HG03442 (cell line): ENCODE measurements around the gene RSRC1.
A peak's percentile ranks its signal among the peaks of the same experiment; 100 is the strongest.

Source experiments
- ATAC-seq: cut with Tn5 transposase; IDR thresholded peaks from one replicate; pipeline ENCODE4 v1.9.1; 2021; ENCODE audit warnings: mild to moderate bottlenecking, moderate library complexity; ENCODE audit not compliant: unreplicated experiment

The RSRC1 gene

DNA sequence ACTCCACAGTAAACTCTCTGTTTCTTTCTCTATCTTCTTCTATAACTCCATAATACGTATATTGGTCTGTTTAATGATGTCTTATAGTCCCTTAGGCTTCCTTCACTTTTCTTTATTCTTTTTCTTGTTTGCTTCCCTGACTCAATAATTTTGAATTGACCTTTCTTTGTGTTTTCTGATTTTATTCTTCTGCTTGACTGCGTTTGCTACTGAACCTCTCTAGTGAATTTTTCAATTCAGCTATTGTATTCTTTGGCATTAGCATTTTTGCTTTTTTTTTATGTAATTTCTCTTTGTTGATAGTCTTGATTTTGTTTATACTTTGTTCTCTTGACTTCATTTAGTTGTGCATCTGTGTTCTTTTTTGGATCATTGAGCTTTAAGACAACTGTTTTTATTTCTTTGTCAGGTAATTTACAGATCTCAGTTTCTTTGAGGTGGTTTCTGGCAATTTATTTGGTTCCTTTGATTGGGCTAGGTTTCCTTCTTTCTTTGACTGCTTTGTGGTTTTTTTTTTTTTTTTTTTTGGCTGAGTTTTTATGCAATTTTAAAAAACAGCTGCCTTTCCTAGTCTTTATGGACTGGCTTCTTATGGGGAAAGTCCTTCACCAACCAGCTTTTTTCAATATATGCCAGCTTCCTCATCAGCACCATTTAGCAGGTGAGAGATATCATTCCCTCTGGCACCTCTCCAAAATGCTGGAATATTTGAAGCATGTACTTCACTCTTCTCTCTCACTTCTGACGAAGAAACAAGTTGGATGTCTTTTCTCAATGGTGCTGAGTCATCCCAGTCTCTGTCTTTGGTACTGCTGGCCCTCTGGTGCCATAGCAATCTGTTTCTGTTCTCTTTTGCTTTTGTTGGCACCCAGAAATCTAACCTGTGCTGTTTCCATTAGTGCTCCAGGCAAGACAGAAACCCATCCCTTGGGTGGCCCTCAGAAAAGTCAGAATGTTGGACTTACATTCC is 17.6 kb downstream of the RSRC1 start:
- no peak for ATAC-seq

DNA sequence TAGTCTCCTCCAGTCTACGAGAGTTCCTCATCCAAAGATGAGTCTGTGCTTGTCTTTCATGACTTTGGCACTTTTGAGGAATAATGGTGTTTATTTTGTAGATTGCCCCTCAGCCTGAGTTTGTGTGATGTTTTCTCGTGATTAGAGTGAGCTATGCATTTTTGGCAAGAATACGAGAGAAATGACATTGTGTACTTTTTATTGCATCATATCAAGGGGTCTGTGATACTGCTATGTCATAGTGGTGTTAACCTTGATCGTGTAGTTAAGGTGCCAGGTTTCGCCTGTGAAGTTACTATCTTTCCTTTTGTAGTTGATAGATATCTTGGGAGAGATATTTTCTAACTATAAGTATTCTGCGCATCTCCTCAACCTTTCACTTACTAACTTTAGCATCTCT is 18.9 kb downstream of the RSRC1 start:
- ATAC-seq: no peak

DNA sequence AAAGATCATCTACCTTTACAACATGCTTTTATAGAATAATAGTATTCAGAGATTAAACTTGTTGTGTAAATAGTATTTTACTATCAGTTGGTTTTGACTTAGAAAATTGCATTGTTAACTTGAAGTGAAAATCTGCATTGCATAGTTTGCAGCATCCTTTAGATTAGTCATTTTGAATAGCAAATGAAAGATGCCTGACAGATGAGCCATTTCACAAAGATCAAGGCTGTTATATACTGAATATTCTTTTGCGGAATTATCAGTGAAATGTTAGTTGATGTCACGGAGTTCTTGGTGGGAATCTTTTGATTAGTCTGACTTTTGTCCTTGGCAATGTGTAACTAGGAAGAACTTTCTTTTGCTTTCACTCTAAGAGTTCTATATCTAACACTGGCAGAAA is 24.5 kb downstream of the RSRC1 start:
- no peak for ATAC-seq

DNA sequence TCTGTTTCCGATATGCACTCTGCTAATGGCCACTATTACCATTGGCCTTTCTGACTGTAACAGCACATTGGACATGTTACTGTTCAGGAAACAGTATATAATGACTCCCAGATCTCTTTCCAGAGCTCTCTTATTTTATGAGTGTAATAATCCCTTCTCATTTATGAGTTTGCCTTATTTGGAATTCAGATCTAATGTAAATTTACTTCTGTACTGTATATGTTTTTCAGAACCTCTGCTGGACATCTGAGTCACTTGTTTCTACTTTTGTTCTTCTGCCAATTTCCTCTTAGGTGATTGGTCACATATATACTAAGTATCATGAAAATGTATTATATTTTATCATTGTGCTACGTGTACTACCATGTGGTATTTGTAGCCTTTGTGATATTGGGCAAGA is 30.5 kb downstream of the RSRC1 start:
- no peak for ATAC-seq

DNA sequence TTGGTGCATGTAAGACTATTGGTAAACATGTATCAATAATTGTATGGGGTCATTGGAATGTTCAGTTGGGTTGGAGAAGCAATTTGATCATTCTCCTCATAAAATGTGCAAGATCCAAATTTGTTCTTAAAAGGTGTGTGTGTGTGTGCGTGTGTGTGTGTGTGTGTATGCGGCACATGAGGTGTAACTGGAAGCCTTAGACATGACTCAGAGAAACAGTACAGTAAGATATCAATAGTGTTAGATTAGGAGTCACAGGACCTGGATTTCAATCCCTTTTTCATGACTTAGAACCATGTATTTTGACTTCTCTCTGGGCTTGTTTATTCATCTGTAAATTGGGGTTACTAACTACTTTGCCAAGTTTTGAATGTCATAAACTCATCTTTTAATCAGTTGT is 38.3 kb downstream of the RSRC1 start:
- ATAC-seq: no peak

DNA sequence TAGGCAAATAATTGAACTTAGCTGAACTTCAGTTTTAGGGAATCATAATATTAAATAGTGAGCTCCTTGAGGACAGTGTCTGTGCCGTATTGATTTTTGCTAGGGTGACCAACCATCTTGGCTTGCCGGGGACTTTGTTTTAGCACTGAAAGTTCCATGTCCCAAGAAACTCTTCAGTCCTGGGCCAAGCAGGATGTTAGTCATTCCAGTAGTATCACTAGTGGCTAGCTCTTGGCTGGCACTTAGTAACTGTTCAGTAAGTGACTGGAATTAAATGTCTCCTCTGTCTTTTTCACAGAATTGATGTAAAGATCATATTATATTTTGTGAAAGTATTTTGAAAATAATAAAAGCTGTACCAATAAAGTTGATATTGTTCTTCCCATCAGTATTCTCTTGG is 42.3 kb downstream of the RSRC1 start:
- ATAC-seq: peak; percentile 96

DNA sequence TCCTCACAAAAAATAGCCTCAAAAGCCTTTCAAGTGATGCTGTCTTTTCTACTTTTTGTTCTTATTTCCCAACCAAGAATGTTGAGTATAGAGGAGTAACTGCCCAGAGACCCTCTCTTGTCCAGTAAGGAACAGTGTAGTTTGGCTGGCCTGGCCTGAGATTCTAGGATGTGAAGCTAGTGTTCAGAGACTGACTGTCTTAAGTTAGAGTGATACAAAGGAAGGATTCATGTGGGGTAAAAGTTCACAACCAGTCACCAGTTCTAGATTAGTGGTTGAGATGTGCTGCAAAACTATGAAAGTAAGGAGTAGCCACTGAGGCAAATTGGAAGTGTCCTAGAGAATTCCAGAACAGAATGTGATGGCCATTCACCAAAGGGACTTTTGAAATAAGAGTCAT is 49.1 kb downstream of the RSRC1 start:
- ATAC-seq: no peak

DNA sequence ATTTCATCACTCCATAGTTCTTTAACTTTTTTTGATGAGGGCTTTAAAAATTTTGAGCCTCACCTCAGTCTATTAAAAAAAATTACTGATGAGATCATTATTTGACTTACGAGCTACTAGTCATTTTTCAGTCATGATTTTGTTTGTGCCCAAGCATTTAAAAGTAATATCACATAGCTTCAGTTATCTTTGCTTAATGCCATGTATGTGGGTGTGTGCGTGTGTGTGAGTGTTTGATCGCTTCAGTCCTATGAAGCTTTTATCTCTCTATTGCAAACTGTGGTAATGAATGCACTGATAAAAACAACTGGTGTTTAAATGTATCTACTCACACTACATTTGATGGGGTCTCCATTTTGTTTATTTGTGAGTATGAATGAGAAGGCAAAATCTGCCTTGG is 49.8 kb downstream of the RSRC1 start:
- no peak for ATAC-seq

DNA sequence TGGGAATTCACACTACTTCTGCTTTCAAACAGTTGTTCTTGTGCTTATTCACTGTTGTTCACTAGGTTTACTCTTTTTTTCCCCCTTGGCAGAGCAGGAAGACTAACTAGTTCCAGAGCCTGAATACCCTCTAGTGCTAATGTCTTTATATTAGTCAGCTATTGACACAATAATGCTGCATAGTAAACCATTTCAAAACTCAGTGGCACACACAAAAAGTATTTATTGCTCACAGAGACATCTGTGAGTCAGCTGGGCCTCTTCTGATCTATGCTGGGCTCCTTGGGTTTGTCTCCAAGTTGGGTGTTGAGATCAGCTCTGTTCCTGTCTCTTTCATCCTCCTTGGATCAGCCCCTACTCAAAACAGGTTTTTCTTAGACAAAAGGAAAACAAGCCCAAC is 51.1 kb downstream of the RSRC1 start:
- no peak for ATAC-seq

DNA sequence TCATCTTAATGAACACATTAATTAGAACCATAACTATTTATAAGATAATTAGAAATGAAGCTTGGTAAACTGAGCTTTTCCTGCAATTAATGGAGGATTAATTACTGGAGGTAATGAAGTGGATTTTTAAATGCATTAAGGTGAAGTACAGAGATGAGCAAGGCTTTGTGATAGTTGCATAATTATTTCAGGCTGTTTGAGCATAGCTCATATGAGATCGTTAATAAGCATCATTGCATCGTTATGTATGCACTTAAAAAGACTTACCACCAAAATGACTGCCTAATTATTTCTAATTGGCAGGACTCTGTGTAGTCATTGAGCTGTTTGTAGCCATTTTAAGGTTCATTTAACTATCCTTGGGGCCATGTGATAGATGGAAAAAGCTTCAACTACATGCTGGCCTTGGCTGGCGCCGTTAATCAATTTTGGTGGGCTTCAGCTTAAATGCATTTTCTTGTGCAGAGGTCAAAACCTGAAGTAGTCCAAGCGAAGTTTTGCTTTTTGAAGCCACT is 55.3 kb downstream of the RSRC1 start:
- ATAC-seq: no peak

DNA sequence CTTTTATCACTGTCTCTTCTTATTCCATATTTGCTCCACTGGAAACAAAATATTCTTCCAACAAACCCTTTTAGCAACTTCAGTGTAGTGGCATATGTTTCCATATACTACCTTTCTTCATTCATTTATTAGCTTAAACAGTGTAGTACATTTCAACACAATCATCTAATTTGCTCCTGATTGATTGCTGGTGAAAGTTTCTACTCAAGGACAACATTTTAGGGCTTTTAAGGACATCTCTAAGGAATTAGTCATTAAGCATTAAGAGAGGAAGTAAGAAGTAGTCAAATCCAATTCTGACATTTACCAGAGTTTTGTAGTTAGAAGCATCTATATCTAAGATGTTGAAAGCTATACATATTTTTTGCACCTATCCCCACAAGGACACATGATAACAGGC is 55.8 kb downstream of the RSRC1 start:
- no peak for ATAC-seq

DNA sequence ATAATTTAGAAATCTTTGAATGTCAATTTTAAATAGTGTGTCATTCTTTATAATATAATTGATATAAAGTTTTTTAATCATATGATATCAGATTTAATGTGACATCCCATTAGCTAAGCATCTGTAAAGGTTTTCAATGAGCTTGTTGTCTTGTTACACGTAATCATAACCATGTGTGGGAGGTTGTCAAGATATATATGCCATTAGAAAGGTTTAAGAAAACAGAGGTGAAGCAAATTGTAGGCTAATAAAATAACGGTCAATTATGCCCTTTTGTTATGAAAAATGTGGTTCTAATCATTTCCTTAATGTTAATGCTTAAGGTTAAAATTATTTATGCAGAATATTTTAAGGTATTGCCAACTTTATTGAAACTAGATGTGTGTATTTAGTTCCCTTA is 56.3 kb downstream of the RSRC1 start:
- ATAC-seq: no peak

DNA sequence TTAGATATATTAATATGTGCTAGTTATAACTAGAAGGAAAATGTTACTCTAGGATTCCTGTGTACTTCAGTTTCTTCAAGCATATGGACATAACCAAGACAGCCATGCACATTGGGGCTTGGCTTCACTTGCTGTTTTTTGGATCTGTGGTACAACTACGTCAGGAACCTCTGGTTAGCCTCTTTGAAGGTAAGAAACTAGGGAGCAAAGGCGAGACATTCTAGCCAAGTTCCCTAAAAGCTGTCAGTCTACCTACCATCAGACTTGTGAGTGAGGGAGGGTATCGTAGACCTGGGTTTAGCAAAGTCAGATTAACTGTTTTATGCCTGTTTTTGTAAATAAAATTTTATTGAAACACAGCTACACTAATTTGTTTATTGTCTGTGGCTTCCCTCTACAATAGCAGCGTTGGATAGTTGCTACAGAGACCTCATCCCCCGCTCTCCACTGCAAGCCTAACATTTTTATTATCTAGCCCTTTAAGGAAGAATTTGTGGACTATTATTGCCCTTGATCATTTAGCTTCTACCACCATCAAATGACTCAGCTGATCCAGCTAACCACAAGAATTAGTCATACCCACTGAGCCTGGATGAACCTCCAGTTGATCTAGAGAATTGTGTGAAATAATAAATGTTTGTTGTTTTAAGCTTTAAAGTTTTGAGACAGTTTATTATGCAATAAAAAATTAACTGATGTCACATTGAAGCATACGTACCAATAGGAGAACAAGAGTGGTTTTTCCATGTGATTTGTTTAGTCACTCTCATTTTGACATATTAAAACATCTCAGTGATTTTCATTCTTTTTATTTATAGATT is 58.1 kb downstream of the RSRC1 start:
- peak; percentile 53 for ATAC-seq

DNA sequence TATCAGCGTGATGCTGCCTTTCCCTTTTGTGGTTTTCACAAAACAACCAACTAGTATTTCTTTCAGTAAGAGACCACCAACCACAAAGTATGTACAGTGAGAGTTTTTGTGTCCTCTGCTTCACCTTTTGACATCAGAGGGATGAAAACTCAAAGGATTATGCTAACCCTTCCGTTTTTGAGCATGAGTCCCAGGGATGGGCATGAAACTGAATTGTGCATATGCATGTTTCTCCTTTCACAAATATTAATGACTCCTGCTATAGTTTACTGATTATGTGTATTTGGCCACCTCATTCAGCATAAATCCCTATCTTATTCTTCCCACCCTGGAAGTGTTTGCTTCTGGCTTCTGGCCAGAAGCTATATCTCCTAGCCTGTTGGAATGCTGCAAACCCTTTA is 59.2 kb downstream of the RSRC1 start:
- ATAC-seq: no peak

DNA sequence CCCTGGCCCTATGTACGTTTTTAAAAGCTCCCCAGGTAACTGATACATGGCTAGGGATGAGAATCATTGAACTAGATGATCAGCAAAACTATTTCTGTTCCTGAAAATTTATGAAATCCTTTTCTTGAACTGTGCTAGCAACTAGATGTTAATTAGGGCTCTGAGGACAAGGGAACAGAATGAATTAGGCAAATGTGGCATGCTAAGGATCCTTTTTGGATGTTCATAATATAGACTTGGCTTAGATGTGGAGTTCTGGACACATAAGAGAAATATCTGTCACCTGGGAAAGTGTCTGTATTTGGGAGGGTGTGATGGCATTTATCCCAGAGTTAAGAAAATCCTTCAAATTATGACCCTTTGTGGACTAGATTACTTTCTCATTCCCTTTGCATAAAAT is 71.2 kb downstream of the RSRC1 start:
- no peak for ATAC-seq

DNA sequence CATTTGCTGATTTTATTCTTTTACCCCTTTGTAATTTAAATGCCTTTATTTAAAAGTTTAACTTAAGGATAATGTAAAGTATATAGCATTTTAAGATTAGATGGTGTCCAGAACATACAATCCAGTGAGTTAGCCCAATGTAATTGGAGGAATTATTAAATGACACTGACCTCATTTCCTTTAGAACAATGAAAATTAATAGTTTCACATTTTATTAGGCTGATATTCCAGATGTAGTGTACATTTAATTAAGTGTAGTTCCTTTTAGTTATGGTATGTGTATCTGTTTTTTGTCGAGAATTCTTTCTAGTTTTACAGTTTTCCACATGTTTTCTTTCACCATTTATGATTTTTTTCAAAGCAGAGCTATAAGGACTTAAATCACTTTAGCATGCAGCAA is 75.8 kb downstream of the RSRC1 start:
- ATAC-seq: no peak

DNA sequence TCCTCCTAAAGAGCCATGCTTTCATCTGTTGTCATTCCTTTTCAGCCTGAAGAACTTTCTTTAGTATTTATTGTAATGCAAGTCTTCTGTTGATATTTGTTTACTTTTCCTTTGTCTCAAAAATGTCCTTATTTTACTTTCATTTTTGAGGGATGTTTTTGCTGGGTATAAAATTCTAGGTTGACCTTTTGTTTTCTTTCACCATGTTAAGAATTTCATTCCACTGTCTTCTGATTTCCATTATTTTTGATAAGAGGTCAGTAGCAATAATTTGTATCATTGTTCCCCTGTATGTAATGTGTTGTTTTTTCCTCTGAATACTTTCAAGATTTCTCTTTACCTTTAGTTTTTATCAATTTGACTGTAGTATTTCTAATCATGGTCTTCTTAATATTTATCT is 91.1 kb downstream of the RSRC1 start:
- no peak for ATAC-seq

DNA sequence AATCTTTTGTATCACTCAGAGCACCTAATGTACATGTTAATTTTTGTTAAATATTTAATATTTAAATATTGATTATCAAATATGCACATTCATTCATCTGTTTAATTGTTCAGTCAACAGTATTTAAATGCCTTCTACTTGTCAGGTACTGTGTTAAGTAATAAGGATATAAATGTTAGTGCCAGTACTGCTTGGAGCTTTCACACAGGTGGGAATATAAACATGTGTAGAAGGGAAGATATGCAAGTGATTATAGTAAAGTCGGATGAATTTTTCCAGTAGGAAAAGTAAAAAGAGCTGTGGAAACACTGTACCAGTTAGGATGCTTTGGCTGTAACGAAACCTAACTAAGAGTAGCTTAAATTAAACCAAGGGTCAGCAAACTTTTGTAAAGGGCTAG is 95.4 kb downstream of the RSRC1 start:
- ATAC-seq: no peak

DNA sequence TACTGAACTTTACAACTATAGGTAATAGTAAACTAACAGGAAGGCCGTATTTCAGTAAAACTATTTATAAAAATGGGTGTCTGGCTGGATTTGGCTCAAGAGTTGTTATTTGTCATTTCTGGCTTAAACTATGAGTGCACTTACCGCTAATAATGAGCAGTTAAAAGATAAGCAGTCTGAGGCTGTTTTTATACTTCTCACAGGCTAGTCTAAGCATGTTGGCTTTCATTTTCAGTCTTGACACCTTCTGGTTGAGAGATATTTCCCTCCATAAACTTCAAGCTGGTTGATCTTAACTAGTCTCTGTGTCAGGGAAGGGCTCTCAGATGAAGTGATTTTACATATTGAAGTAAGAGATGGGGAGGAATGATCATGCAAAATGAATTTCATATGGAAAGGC is 96.1 kb downstream of the RSRC1 start:
- ATAC-seq: peak; percentile 90

DNA sequence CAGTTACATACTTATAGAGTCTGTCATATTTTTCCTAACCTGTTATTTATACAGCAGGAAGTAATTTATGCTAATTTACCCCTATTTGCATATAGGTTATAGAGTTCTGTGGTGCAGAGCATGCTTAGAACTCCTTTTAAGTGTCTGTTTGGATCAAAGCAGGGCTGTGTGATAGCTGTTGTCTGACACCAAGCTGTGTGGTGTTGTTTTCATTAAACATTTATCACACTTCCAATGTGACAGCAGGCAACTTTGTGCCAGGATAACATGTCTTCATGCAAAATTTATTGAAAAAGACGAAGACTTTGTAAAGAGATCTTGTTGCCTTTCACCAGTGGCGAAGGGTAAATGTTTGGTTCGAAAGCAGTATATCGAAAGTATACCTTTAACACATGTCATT is 100.2 kb downstream of the RSRC1 start:
- ATAC-seq: no peak

DNA sequence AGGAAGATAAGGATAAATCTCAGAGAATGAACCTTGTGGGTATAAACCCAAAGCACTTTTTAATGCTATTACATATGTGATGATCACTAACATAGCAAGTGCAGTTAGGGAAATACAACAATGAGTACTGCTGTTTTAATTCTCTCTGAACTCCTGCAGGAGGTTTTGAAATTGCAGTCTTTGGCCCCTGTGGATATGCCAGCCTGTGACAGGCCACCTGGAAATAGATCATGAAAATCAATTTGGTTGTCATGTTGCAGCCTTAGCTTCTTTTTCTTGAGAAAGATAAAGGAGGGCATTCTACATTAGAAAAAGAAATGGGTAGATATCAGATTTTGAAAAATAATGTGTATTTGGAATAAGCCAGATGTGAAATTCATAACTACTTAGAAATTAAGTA is 103.6 kb downstream of the RSRC1 start:
- no peak for ATAC-seq

DNA sequence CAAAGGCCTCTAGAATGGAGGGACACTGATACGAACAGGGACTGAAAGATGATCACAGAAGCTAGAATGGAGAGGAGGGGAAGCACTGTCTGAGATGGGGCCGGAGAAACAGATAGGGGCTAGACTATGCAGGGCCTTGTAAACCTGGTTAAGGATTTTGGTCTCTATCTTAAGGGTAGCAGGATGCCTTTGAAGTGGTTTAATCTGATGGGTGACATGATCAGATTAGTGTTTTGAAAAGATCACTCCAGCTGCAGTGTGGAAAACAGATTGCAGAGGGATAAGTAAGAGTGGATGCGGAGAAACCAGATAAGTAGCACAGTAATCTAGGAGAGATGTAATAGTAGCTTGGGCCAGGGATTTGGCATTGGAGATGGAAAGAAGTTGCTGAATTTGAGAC is 108.1 kb downstream of the RSRC1 start:
- ATAC-seq: no peak
